GM12892 (cell line): ENCODE measurements around the gene MGAT5.

ENCODE experiments used
- POLR2A ChIP-seq: IDR thresholded peaks from 2 replicates; pipeline ENCODE4 v1.6.1; 2011; ENCODE audit warnings: low read depth, low read length, control low read depth
- POLR2AphosphoS5 ChIP-seq: IDR thresholded peaks from 2 replicates; pipeline ENCODE4 v1.6.1; 2011; ENCODE audit warnings: low read depth, low read length, control low read depth
- TAF1 ChIP-seq: IDR thresholded peaks from 2 replicates; pipeline ENCODE4 v1.6.1; 2011; ENCODE audit warnings: low read depth, mild to moderate bottlenecking, control low read depth, low read length, borderline replicate concordance

DNA sequence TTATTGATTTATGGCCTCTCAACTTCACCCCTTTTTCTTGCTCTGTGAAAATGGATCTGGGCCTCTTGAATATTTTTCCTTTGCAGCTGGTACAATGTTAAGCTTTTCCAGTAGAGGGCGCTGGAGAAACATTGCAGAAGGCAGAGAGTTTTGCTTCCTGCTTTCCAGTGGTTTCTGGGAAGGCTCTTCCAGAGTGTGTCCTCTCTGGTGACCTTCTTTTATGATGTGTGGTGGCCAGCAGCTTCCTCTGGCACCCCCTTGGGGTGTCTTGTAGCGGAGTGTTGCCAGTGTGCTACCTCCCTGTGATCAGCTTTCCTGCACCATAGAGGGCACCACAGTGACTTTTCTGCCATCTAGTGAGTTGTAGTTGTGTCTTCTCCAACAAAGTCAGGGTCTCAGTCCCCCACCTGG lies 25.4 kb upstream of the MGAT5 start:
- no peak for TF ChIP-seq POLR2A
- TF ChIP-seq POLR2AphosphoS5, result no peak
- TF ChIP-seq TAF1, result no peak
